WTC11 (cell line): ENCODE data around the gene CSTA.

Source experiments
- GRHL2 ChIP-seq: fragments of 250-450 bp; sonication (Bioruptor Pico); IDR thresholded peaks from 2 replicates; pipeline ENCODE4 v1.8.0; 2022; ENCODE audit warnings: mild to moderate bottlenecking, moderate library complexity; ENCODE audit not compliant: insufficient replicate concordance, severe bottlenecking
- ZNF317 ChIP-seq: sonication (generic); formaldehyde crosslinking; IDR thresholded peaks from 2 replicates; pipeline ENCODE4 v1.8.1; 2023; ENCODE audit warnings: low read depth, mild to moderate bottlenecking, moderate library complexity, missing genetic modification reagents, borderline replicate concordance
- TF ChIP-seq, protein P1 (sequence below): sonication (generic); formaldehyde crosslinking; IDR thresholded peaks from 2 replicates; pipeline ENCODE4 v1.8.0; 2022; ENCODE audit warnings: mild to moderate bottlenecking, missing genetic modification reagents
- TF ChIP-seq, protein P2 (sequence below): sonication (generic); formaldehyde crosslinking; conservative IDR thresholded peaks from 2 replicates; pipeline ENCODE4 v1.8.1; 2023; ENCODE audit warnings: mild to moderate bottlenecking, low read depth, missing genetic modification reagents, moderate library complexity
- TF ChIP-seq, protein P3 (sequence below): sonication (generic); formaldehyde crosslinking; IDR thresholded peaks from 2 replicates; pipeline ENCODE4 v1.8.1; 2022; ENCODE audit warnings: mild to moderate bottlenecking, missing genetic modification reagents, moderate library complexity, borderline replicate concordance
- TF ChIP-seq, protein P4 (sequence below): fragments of 200-600 bp; IDR thresholded peaks from 2 replicates; pipeline ENCODE4 v1.8.0; 2022; ENCODE audit warnings: antibody characterized with exemption
- TF ChIP-seq, protein P5 (sequence below): sonication (generic); formaldehyde crosslinking; IDR thresholded peaks from 2 replicates; pipeline ENCODE4 v1.8.1; 2022; ENCODE audit warnings: missing genetic modification reagents, borderline replicate concordance

DNA sequence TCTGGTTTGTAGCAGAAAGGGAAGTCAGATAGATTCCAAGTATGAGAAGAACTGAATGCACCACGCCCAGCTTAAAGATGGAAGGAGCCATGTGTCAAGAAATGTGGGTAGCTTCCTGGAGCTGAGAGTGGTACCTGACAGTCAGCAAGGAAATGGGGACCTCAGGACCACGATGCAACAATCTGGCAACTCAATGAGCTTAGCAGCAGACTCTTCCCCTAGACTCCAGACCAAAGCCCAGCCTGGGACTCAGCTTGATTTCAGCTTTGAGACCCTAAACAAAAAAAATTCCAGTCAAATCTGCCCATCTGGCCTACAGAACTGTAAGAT lies 33.6 kb downstream of the CSTA start:
- TF ChIP-seq, protein P1, sequence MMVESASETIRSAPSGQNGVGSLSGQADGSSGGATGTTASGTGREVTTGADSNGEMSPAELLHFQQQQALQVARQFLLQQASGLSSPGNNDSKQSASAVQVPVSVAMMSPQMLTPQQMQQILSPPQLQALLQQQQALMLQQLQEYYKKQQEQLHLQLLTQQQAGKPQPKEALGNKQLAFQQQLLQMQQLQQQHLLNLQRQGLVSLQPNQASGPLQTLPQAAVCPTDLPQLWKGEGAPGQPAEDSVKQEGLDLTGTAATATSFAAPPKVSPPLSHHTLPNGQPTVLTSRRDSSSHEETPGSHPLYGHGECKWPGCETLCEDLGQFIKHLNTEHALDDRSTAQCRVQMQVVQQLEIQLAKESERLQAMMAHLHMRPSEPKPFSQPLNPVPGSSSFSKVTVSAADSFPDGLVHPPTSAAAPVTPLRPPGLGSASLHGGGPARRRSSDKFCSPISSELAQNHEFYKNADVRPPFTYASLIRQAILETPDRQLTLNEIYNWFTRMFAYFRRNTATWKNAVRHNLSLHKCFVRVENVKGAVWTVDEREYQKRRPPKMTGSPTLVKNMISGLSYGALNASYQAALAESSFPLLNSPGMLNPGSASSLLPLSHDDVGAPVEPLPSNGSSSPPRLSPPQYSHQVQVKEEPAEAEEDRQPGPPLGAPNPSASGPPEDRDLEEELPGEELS (CRISPR knock-in tag), result no peak
- TF ChIP-seq, protein P2, sequence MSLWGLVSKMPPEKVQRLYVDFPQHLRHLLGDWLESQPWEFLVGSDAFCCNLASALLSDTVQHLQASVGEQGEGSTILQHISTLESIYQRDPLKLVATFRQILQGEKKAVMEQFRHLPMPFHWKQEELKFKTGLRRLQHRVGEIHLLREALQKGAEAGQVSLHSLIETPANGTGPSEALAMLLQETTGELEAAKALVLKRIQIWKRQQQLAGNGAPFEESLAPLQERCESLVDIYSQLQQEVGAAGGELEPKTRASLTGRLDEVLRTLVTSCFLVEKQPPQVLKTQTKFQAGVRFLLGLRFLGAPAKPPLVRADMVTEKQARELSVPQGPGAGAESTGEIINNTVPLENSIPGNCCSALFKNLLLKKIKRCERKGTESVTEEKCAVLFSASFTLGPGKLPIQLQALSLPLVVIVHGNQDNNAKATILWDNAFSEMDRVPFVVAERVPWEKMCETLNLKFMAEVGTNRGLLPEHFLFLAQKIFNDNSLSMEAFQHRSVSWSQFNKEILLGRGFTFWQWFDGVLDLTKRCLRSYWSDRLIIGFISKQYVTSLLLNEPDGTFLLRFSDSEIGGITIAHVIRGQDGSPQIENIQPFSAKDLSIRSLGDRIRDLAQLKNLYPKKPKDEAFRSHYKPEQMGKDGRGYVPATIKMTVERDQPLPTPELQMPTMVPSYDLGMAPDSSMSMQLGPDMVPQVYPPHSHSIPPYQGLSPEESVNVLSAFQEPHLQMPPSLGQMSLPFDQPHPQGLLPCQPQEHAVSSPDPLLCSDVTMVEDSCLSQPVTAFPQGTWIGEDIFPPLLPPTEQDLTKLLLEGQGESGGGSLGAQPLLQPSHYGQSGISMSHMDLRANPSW (CRISPR knock-in tag), result no peak
- TF ChIP-seq, protein P3, sequence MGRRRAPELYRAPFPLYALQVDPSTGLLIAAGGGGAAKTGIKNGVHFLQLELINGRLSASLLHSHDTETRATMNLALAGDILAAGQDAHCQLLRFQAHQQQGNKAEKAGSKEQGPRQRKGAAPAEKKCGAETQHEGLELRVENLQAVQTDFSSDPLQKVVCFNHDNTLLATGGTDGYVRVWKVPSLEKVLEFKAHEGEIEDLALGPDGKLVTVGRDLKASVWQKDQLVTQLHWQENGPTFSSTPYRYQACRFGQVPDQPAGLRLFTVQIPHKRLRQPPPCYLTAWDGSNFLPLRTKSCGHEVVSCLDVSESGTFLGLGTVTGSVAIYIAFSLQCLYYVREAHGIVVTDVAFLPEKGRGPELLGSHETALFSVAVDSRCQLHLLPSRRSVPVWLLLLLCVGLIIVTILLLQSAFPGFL (CRISPR knock-in tag), result no peak
- TF ChIP-seq, protein P4, sequence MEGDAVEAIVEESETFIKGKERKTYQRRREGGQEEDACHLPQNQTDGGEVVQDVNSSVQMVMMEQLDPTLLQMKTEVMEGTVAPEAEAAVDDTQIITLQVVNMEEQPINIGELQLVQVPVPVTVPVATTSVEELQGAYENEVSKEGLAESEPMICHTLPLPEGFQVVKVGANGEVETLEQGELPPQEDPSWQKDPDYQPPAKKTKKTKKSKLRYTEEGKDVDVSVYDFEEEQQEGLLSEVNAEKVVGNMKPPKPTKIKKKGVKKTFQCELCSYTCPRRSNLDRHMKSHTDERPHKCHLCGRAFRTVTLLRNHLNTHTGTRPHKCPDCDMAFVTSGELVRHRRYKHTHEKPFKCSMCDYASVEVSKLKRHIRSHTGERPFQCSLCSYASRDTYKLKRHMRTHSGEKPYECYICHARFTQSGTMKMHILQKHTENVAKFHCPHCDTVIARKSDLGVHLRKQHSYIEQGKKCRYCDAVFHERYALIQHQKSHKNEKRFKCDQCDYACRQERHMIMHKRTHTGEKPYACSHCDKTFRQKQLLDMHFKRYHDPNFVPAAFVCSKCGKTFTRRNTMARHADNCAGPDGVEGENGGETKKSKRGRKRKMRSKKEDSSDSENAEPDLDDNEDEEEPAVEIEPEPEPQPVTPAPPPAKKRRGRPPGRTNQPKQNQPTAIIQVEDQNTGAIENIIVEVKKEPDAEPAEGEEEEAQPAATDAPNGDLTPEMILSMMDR, result no peak
- no peak for TF ChIP-seq GRHL2 (CRISPR knock-in tag)
- TF ChIP-seq, protein P5, sequence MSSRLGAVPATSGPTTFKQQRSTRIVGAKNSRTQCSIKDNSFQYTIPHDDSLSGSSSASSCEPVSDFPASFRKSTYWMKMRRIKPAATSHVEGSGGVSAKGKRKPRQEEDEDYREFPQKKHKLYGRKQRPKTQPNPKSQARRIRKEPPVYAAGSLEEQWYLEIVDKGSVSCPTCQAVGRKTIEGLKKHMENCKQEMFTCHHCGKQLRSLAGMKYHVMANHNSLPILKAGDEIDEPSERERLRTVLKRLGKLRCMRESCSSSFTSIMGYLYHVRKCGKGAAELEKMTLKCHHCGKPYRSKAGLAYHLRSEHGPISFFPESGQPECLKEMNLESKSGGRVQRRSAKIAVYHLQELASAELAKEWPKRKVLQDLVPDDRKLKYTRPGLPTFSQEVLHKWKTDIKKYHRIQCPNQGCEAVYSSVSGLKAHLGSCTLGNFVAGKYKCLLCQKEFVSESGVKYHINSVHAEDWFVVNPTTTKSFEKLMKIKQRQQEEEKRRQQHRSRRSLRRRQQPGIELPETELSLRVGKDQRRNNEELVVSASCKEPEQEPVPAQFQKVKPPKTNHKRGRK, result no peak
- no peak for TF ChIP-seq ZNF317 (CRISPR knock-in tag)
